GM18517 (cell line): ENCODE data around the gene TMEM120B.
A peak's percentile ranks its signal among the peaks of the same experiment; 100 is the strongest.
"Not testable (repeated sequence)": the region's sequence is repeated elsewhere in the genome, so short reads cannot be mapped to it uniquely, and the experiment has no call there.

ENCODE experiments used
- ATAC-seq: cut with Tn5 transposase; IDR thresholded peaks from one replicate; pipeline ENCODE4 v1.9.1; 2021; ENCODE audit warnings: mild to moderate bottlenecking, moderate library complexity; ENCODE audit not compliant: unreplicated experiment

TMEM120B gene

DNA sequence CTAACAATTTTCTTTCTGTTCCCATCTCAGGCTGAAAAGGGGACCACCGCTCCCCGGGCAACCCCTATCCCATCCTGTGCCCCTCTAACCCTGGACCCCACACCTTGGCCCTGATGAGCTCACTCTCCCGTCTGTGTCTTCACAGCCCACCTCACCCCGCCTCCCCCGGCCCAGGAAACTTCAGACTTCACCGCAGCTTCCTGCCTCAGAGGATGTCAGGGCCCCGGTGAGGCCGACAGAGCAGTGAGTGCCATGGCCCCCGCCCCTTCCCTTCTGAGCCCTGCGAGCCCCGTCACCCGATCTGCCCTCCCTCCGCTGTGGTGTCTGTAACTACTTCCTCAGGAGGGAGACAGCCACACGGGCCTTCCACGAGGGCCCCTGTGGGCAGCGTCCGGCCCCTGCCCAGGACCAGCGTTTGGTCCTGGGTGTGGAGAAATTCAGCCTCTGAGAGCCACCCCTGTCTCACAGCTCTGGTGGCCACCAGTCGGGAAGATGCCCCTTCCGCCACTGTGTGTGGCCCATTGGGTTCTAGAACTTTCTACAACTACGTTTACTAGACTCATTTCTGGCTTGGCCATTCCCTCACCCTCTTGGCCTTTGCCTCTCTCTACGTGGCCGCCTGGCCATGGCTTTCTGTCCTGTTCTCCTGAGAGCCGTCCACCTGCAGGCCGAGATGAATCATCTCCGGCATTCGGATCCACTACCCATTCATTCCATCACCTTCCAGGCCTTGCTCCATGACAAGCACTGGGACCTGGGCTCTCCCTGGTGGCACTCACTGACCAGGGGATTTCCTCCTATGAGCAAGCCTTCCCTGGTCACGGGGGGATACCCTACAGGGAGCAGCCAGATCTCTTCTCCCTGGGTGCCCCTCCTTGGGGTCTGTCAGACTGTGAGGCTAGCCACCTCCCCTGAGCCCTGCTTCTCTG is 77.5 kb downstream of the TMEM120B start:
- peak; percentile 31 for ATAC-seq

DNA sequence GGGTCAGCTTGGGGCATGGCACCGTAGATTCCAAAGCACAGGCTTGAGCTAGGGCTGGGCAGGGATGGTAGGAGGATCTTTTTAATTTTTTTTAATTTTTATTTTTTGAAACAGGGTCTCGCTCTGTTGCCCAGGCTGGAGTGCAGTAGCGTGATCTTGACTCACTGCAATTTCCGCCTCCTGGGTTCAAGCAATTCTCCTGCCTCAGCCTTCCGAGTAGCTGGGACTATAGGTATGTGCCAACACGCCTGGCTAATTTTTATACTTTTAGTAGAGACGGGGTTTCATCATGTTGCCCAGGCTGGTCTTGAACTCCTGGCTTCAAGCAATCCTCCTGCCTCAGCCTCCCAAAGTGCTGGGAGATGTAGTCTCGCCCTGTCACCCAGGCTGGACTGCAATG is 78.2 kb downstream of the TMEM120B start:
- ATAC-seq = not testable (repeated sequence)

DNA sequence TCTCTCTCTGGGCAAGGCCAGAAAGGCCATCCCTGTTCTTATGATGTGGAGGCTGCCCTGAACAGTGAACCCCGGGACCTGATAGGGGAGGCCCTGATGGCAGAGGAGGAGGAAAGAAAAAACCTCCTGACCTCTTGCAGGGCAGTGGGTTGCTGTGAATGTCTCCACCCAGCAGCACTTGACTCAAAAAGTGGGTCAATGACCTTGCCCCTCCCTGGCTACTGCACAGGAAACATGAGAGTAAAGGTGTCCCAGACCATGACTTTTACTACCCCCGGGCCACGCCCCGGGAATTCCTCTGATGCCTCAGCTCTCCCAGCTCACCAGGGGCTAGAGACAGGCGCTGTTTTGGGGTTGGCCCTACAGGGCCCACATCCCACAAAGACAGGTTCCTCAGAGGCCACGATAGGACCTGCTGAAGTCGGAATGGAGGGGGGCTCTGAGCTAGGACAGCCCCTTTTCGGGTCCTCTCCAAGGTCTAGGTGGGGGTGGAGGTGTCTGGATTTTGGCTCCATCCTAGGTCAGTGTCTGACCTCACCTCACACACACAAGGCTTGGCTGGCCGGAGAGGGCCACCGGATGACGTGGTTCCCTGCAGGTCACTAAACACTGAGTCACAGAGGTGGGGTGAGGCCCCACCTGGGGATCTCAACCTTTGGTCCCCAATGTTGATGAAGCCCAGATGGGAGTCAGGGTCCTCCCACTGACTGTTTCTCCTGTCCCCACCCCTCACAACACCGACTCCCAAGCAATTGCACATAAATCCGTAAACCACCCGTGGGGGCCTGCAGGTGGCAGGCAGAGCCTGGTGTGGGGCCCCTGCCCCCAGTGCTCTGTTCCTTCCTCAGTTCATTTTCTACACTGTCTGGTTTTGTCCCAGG is 79.4 kb downstream of the TMEM120B start:
- no peak for ATAC-seq

DNA sequence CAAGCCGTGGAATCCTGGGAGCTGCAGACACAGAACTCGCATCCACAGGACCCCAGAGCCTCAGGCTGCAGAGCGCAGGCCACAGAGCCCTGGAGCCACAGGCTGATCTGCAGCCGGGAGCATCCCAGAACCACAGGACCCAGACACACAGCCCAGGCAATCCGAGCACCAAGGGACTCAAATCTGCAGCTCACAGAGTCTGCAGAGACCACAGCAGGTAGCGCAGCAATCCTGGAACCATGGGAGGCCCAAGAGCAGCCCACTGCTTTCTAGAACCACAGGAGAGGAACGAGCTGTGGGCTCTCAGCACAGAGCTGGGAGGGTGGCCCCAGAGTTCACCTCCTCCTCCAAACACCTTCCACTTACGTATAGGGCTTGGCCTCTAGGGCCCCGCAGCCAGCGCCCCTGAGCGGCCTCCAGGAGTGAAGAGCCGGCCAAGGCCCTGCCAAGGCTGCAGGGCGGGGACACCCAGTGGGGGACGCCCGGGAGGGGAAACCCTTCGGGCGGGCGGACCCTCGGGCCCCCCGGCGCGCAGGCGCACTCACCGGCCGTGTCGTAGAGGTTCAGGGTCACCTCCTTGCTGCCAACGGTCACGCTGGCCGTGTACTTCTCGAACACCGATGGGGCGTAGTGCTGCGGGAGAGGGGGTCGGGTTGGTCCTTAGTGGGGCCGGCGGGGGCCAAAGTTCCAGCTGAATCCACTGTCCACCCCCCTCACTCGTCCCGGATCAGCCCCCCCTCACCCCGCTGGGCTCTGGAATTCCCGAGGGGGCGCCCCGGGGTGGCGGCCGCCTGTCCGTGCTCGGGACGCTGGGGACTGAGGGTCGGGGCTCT is 80.3 kb downstream of the TMEM120B start:
- no peak for ATAC-seq

DNA sequence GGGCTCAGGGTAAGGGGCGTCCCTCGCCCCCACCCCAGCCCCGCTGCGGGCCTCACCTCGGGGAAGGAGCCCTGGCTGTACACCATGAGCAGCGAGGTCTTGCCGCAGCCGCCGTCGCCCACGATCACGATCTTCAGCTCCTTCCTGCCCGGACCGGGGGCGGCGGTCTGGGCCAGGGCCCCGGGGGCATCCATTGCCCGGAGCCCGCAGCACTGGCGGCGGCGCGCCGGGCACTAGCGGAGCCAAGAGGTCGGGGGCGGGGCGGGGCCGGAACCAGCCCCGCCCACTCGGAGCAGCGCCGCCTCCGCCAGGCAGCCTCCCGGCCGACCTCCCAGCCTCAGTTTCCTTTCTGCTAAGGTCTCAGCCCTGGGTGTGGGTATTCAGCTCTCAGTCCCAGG is 80.9 kb downstream of the TMEM120B start, which contains the start of gene RHOF:
Gene RHOF, minus strand, starts transcription at position 249 of the 398 bp plus-strand sequence. Its CDS starts 55 bp downstream, at position 194.
- peak; percentile 6 for ATAC-seq

DNA sequence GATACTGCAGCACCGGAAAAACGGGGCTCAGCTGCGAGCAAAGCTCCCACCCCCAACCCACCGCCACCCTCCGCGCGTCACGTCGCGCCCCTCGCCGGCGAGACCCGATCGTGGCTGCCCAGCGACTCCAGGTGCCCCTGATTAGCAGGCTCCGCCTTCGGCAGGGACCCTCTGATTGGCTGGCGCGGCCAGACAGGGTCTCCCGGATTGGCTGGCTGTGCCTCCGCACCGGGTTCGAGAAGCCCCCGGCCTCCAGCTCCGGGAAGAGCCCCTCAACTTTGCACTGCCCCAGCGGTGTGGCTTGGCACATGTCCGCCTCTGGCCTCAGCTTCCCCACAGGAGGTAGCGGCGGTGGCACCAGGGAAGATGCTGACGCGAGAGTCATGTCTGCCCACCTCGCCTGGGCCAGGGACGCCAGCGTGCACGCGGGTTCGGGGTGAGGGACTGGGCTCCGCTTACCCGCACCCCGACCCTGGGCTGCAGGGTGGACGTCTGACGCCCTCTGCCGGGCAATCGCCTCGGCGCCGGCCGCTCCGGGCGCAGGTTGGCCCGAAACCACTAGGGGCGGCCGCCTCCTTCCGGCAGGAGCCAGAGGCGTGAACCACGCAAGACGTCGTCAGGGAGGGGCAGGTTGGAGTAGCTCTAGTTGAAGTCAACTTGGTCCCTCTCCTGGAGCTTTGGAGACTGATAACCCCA is 81.4 kb downstream of the TMEM120B start:
- peak; percentile 39 for ATAC-seq

DNA sequence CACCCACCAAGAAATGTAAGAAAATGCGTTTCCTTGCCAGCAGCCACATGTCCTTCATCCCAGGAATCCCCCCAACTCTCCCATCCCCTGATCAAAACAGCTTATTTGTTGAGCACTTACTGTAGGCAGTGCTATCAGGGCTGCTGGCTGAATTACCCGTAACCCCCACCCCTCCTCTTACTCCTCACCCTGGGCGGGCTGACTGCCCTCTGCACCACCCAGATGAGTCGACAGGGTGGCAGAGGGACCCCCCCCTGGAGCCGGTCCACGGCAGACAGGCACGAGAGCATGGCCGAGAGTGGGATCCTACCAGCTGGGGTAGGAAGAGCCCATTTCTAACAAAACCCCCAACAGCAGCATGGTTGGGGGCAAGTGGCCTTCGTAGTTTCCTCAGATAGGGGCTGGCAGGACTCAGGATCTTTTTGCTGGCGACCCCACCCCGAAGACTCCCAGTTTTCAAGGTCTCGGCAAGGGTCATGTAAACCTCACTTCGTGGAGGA is 82.0 kb downstream of the TMEM120B start:
- ATAC-seq = peak; percentile 1

DNA sequence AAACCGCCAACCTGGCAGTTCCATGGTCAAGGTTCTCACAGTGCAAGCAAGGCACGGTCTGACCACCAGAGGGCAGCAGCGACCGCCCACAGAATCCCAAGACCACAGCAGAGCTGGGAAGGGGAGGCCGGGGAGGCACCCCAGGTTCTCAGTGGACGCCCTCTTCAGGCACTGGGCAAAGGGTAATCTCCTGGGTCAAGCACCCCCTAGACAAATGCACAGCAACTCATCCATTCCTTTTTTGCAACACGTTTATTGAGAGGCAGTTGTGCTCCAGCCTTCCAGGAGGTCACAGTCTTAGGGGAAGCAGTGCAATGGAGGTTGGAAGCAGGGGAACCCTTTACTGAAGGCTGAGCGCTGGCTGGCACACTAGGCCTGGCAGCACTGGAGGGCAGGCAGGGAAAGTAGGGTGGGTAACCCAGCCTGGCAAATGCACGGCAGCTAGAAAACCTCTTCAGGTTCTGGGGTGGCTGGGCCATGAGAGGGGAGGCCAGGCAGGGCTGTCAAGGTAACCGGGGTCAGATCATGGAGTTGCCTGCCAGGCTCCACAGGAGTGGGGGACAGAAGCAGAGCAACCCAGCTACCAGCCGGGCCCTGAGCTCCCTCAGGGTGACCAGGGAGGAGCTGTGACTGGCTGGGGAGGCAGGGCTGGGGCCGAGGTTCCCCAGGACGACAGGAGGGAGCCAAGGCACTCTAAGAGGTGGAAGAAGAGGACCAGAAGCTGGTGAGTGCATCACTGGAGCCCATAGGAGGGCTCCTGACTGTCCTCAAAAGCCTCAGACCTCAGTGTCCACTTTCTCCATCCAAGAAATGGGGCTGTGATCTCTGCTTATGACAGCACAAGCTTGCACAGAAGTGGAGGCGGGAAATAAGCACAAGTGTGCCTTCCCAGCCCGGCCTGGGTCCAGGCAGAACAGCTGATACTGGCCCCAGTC is 82.7 kb downstream of the TMEM120B start:
- ATAC-seq = no peak

DNA sequence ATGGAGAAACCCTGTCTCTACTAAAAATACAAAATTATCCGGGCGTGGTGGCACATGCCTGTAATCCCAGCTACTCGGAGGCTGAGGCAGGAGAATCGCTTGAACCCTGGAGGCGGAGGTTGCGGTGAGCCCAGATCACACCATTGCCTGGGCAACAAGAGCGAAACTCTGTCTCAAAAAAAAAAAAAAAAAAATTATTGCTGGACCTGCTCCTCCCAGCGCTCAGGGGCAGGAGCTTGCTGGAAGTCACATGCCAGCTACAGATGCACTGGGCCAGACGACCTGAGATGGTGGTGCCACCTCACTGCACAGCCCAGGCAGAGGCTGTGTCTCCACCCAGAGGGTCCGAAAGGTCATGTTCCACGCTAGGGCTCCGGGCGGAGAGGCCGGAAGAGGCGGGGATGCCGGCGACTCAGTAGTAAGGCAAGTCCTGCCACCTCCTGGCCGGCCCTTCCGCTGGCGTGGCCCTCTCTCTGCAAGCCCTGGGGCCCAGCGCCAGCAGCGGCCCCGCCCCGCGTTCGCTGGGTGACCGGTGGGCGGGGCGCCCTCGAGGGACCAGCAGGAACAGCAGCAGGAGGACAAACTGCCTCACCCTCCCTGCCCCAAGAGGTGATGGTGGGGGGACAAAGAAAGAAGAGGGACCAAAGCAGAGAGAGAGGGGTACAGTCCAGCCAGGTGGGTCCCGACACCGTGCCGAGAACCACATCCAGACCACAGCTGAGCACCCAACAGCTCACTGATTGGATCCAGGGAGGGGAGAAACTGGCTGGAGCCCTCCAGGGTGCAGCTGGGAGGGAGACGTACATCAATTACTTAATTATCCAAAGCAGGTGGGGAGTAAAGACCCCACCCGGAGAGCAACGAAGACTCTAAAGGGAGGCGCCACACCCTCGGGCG is 84.6 kb downstream of the TMEM120B start:
- no peak for ATAC-seq

DNA sequence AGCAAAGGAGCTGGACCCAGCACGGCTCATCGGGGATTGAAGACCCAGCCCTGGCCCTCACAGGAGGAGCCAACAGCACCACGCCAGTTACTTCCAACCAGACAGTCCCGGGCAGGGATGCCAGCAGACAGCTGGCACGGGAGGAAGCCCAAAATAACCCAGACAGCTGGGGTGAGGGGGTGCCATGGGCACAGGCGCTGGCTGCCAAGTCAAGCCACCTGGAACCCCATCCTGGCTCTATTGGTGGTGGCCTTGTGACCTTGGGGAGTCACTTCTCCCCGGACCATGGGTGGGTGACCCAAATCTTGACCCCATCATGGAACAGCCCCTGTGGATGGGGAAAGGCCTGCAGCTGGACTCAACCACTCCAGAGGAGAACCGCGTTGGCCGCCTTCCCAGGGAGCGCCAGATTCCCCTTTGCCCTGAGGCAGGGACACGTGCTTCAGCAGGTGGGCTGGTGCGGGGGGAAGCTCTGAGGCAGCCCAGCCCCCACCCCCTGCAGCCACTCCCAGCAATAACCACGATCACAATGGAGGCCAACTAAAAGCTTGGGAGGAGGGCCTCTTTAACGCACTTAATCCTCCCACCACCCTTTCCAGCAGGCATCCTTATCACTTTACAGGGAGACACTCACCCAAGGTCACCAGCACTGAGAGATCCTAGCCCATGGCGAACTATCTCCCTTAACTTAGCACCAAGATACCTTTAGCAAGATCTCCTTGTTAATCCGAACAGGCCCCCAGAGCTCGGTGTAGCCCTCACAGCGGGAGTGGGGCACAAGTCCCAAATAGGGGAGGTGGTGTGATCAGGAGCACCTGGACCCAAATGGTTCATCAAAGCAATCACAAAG is 85.6 kb downstream of the TMEM120B start:
- no peak for ATAC-seq

DNA sequence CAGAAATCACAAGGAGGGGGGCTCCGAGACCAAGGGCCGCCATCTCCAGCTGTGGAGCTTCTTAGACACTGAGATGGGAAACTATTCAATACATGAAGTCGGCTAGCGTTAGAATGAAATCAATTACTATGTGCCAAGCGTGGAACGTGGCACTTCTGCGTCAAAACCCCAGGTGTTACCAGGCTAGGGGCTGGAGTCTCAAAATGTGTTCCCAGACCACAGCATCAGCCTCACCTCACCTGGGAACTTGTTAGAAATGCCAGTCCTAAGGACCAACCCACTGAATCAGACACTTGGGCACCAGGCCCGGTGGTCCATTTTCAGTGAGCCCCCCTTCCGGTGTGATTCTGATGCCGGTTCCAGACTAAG is 86.2 kb downstream of the TMEM120B start:
- ATAC-seq = no peak

DNA sequence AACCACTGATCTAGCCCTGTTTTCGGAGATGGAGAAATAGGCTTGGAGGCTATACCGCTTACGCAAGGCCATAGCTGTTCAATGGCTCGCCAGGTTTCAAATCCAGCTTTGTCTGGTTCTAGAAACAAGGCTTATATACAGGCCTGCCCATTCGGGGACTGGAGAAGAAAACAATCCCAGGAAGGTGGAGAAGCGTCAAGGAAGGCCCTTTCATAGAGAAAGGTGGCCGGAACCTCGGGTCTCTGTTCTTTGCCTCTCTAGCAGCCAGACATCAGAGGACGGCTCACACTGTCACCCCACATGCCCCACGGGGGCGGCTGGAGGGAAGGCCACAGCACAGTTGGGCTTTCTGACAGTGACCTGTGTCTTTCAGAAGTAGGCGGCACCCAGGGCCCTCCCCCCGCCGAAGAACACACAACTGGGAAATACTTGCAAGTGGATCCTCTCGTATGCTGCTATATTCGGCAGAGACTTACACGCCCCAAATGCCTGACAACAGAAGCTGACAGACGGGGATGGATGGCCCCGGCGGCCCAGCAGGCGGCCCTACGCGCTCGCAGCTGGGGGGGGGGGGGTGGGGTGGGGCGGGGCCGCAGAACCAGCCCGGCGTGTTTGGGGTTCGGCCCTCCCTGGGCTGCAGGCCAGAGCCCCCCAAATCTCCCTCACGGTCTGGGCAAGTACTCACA is 86.7 kb downstream of the TMEM120B start:
- ATAC-seq = no peak

DNA sequence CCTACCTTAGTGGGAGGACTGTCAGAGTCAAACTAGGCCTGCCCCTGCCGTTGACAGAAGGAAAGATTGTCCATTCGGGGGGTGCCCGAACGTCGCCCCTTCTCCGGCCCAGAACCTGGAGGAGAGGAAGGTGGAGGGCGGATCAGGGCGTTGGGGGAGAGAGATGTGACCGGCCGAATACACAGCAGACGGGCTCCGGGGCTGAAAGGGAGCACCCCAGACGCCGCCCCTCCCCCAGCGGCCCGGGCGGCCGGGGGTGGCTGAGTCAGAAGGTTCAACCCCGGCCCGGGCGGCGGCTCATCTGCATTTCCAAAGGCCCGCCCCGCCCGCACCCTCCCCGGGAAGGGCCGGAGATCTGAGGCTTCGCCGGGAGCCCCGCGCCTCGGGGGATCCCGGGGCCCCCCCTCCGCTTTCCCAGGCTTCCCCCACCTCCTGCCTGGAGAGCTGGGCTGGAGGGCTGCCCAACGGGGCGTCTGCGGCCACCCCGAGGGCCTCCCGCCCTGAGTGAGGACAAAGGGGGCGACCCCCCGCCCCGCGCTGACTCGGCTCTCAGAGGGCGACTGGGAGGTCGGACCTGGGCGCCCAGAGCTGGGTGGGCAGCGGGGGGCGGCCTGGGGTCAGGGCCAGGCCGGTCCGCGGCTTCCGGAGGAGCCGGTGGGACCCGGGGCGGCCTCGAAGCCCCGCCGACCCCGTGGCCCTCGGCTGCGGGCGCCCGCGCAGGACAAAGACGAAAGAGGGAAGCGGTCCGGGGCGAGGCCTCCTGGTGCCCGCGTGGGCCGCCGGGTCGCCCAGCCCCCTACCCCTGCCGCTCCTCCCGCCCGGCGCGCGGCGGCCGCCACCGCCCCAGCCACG is 87.5 kb downstream of the TMEM120B start:
- ATAC-seq = no peak

DNA sequence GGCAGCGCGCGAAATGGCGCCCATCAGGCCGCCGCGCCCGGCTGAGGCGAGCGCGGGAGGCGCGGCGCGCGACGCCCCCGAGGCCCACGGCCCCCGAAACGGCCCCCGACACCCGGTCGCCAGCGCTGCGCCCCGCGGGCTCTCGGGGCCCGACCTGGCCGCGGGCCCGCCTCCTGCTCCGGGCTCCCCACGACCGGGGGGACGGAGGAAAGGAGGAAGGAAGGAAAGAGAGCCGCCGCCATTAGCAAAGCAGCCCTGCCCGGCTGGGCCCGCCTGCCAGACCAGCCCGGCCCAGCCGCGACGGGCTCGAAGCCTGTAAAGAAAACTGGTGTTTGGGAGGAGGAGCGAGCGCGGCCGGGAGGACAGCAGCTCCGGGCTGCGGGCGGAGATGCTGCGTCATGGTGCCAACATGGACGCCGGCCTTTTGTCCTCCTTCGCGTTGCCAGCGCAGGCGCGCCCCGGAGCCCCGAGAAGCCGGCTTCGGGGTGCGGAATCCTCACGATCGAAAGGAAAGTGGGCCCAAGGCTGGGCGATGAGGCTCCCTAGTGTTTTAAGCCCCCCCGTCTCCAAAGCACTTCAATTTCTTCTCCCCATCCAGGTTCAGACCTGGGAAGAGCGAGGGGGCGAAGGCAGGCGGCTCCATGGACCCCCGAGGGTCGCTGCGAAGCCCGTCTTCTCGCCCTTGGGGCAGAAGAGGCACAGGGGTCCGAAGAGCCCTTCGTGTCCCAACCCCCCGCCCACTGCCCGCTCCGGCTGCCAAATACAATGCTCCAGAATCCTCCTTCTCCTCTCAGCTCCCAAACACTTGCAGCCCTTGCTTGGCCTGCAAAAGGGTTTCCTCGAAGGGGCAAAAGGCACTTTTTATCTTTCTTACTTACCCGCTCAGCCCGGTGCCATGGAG is 88.4 kb downstream of the TMEM120B start:
- ATAC-seq = no peak
